Measurements from ENCODE around the gene CDC37.

CDC37 gene

DNA sequence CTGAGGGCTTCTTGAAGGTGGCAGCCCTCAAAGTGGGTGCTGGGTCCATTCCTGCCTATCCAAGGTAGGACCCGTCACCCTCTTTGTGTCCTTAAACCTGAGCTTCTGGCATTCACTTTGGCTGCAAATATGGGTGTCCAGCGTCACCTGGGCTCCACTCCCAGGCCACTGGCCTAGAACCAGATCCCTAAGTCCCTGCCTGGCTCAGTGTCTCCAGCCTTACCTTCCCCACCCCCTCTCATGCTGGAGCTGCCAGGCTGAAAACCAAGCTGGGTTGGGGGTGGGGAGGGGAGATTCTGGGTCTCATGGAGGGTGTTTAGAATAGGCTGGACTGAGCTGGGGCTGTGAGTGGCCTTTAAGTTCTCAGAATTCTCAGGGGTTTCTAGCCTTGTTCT is 29.4 kb upstream of the CDC37 start:
- Histone ChIP-seq H3K14ac (ENCODE audit: low read length) (no peak overlapping the region), H2AFZ (ENCODE audit: low read length) (no peak overlapping the region), H4K91ac (ENCODE audit: low read depth, low read length, poor library complexity) (no peak overlapping the region), H2BK5ac (ENCODE audit: low read length) (peak overlapping the region; percentile 47), H3K4ac (ENCODE audit: low read length) (no peak overlapping the region), H3K4me3 (ENCODE audit: low read length in 2 of 2) (no peak overlapping the region), H3K18ac (ENCODE audit: low read length) (peak overlapping the region; percentile 93), H2AK5ac (ENCODE audit: low read depth, low read length) (peak overlapping the region; percentile 49), H3K9me3 (replicated peaks in 1 of 2; ENCODE audit: control insufficient read depth in 2 of 2, insufficient read depth in 1 of 2, low read depth in 1 of 2, low read length in 2 of 2) (peaks cover 0 to 5% of the 10 kb centered on the region in 2 donors), H3K9ac (ENCODE audit: low read depth, low read length, poor library complexity) (no peak overlapping the region), H3K4me2 (ENCODE audit: insufficient read depth, low read length, poor library complexity, severe bottlenecking) (no peak overlapping the region), H3K23ac (ENCODE audit: low read depth, low read length, poor library complexity) (no peak overlapping the region), H2BK12ac (ENCODE audit: low read length) (no peak overlapping the region), H4K8ac (ENCODE audit: low read depth, low read length) (no peak overlapping the region), H3K27ac (replicated peaks; ENCODE audit: low read length) (no peak overlapping the region), H3K27me3 (ENCODE audit: control insufficient read depth in 3 of 3, insufficient read depth in 3 of 3, low read depth in 1 of 3, low read length in 3 of 3) (peaks cover 17 to 56% (median 53%) of the 10 kb centered on the region in 3 experiments), H2BK120ac (ENCODE audit: low read depth, low read length) (no peak overlapping the region), H3K79me1 (ENCODE audit: low read depth, low read length) (no peaks in the 10 kb centered on the region), H3K4me1 (ENCODE audit: control insufficient read depth in 2 of 2, insufficient read depth in 1 of 2, low read depth in 1 of 2, low read length in 2 of 2) (peaks cover 6 to 11% of the 10 kb centered on the region in 2 donors), H2BK15ac (ENCODE audit: low read length) (peak overlapping the region; percentile 95), H3K36me3 (replicated peaks in 1 of 2; ENCODE audit: control insufficient read depth in 2 of 2, insufficient read depth in 2 of 2, low read length in 2 of 2) (no peaks in the 10 kb centered on the region)
- DNase-seq (ENCODE audit: low spot score) = no peak
- WGBS, 2 donors (ENCODE audit: extremely low coverage in 2 of 2, insufficient read length in 2 of 2, insufficient replicate concordance in 1 of 2) = no CpG with 5 or more reads among the region's 2 CpGs

GRCh38 chr19:10431943-10432735 is 28.8 kb upstream of the CDC37 start:
- Histone ChIP-seq H3K23ac (ENCODE audit: low read depth, low read length, poor library complexity) (peak overlapping the region; percentile 80), H3K4me3 (ENCODE audit: low read length in 2 of 2) (peak overlapping the region; percentile 8 to 77), H2BK5ac (ENCODE audit: low read length) (no peak overlapping the region), H3K9me3 (replicated peaks in 1 of 2; ENCODE audit: control insufficient read depth in 2 of 2, insufficient read depth in 1 of 2, low read depth in 1 of 2, low read length in 2 of 2) (peaks cover 0 to 5% of the 10 kb centered on the region in 2 donors), H3K9ac (ENCODE audit: low read depth, low read length, poor library complexity) (peak overlapping the region; percentile 79), H3K27ac (replicated peaks; ENCODE audit: low read length) (no peak overlapping the region), H2BK15ac (ENCODE audit: low read length) (peak overlapping the region; percentile 95), H3K79me1 (ENCODE audit: low read depth, low read length) (no peaks in the 10 kb centered on the region), H4K91ac (ENCODE audit: low read depth, low read length, poor library complexity) (no peak overlapping the region), H2AFZ (ENCODE audit: low read length) (peak overlapping the region; percentile 81), H2AK5ac (ENCODE audit: low read depth, low read length) (peak overlapping the region; percentile 49), H3K36me3 (replicated peaks in 1 of 2; ENCODE audit: control insufficient read depth in 2 of 2, insufficient read depth in 2 of 2, low read length in 2 of 2) (no peaks in the 10 kb centered on the region), H3K18ac (ENCODE audit: low read length) (peak overlapping the region; percentile 93), H2BK120ac (ENCODE audit: low read depth, low read length) (no peak overlapping the region), H3K27me3 (ENCODE audit: control insufficient read depth in 3 of 3, insufficient read depth in 3 of 3, low read depth in 1 of 3, low read length in 3 of 3) (peaks cover 17 to 62% (median 56%) of the 10 kb centered on the region in 3 experiments), H3K4me2 (ENCODE audit: insufficient read depth, low read length, poor library complexity, severe bottlenecking) (peak overlapping the region; percentile 85), H4K8ac (ENCODE audit: low read depth, low read length) (peak overlapping the region; percentile 54), H3K4ac (ENCODE audit: low read length) (no peak overlapping the region), H3K4me1 (ENCODE audit: control insufficient read depth in 2 of 2, insufficient read depth in 1 of 2, low read depth in 1 of 2, low read length in 2 of 2) (peaks cover 6 to 11% of the 10 kb centered on the region in 2 donors), H3K14ac (ENCODE audit: low read length) (no peak overlapping the region), H2BK12ac (ENCODE audit: low read length) (peak overlapping the region; percentile 48)
- WGBS, 2 donors (ENCODE audit: extremely low coverage in 2 of 2, insufficient read length in 2 of 2, insufficient replicate concordance in 1 of 2) = no CpG with 5 or more reads among the region's 64 CpGs
- no peak for DNase-seq (ENCODE audit: low spot score)

GRCh38 chr19:10431254-10431942 is 28.1 kb upstream of the CDC37 start:
- H3K27me3 ChIP-seq (ENCODE audit: control insufficient read depth in 3 of 3, insufficient read depth in 3 of 3, low read depth in 1 of 3, low read length in 3 of 3) = peaks cover 17 to 69% (median 58%) of the 10 kb centered on the region in 3 experiments
- no CpG with 5 or more reads among the region's 25 CpGs for WGBS, 2 donors (ENCODE audit: extremely low coverage in 2 of 2, insufficient read length in 2 of 2, insufficient replicate concordance in 1 of 2)

More at GRCh38 chr19:10431254-10431942, 28.1 kb upstream of the CDC37 start:
- Histone ChIP-seq H3K14ac (ENCODE audit: low read length) (no peak overlapping the region), H3K79me1 (ENCODE audit: low read depth, low read length) (no peaks in the 10 kb centered on the region), H2AK5ac (ENCODE audit: low read depth, low read length) (peak overlapping the region; percentile 57), H3K4me1 (ENCODE audit: control insufficient read depth in 2 of 2, insufficient read depth in 1 of 2, low read depth in 1 of 2, low read length in 2 of 2) (peaks cover 6 to 11% of the 10 kb centered on the region in 2 donors), H2BK12ac (ENCODE audit: low read length) (peak overlapping the region; percentile 63), H3K27ac (replicated peaks; ENCODE audit: low read length) (no peak overlapping the region), H3K23ac (ENCODE audit: low read depth, low read length, poor library complexity) (peak overlapping the region; percentile 87), H3K4me3 (ENCODE audit: low read length in 2 of 2) (peak overlapping the region in 1 of 2 donors; percentile 39), H2BK5ac (ENCODE audit: low read length) (no peak overlapping the region), H3K36me3 (replicated peaks in 1 of 2; ENCODE audit: control insufficient read depth in 2 of 2, insufficient read depth in 2 of 2, low read length in 2 of 2) (no peaks in the 10 kb centered on the region), H4K91ac (ENCODE audit: low read depth, low read length, poor library complexity) (no peak overlapping the region), H3K4me2 (ENCODE audit: insufficient read depth, low read length, poor library complexity, severe bottlenecking) (peak overlapping the region; percentile 85), H3K9ac (ENCODE audit: low read depth, low read length, poor library complexity) (peak overlapping the region; percentile 78), H2BK120ac (ENCODE audit: low read depth, low read length) (no peak overlapping the region), H3K18ac (ENCODE audit: low read length) (peak overlapping the region; percentile 84), H3K4ac (ENCODE audit: low read length) (no peak overlapping the region), H2AFZ (ENCODE audit: low read length) (peak overlapping the region; percentile 81), H3K9me3 (replicated peaks in 1 of 2; ENCODE audit: control insufficient read depth in 2 of 2, insufficient read depth in 1 of 2, low read depth in 1 of 2, low read length in 2 of 2) (peaks cover 0 to 5% of the 10 kb centered on the region in 2 donors), H4K8ac (ENCODE audit: low read depth, low read length) (no peak overlapping the region), H2BK15ac (ENCODE audit: low read length) (peak overlapping the region; percentile 32)
- DNase-seq (ENCODE audit: low spot score) = no peak

All from neuronal stem cell (in vitro differentiated cells).